Skin of body (tissue), 2 donors: Measurements from ENCODE around the gene CADPS2. TPM values are rescaled to one million over a fixed set of nuclear protein-coding genes. Genes with fewer than 3 reads are reported as not detected.

ENCODE experiments used
- DNase-seq: peaks from one replicate; lab custom pipeline; 2025; lab: John Stamatoyannopoulos, UW
- total RNA-seq: library from RNA; depleted of rRNA; stranded (reverse); fragments of >200 nt; gene quantifications from one replicate; pipeline ENCODE4 v1.2.3, GENCODE V29; 2014

CADPS2 gene
- total RNA-seq, 1 donor from 2014 or later: 8.3 TPM

DNA sequence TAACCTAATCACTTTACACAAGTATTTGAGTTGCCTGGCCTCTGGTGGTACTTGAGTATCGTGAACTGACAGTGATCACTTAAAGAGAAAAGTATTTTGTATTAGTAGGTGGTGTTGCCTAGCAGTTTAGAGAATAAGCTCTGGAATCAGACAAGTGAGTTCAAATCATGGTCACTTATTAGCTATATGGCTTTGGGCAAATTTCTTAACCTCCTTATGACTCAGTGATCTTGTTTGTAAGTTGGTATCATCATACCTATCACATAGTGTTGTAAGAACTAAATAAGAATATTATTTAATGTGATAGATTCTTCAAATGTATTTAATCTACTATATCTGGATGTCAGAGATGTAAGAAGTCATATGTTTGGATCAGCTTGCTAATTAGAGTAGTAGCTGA is 351.2 kb downstream of the CADPS2 start:
- no peak for DNase-seq

DNA sequence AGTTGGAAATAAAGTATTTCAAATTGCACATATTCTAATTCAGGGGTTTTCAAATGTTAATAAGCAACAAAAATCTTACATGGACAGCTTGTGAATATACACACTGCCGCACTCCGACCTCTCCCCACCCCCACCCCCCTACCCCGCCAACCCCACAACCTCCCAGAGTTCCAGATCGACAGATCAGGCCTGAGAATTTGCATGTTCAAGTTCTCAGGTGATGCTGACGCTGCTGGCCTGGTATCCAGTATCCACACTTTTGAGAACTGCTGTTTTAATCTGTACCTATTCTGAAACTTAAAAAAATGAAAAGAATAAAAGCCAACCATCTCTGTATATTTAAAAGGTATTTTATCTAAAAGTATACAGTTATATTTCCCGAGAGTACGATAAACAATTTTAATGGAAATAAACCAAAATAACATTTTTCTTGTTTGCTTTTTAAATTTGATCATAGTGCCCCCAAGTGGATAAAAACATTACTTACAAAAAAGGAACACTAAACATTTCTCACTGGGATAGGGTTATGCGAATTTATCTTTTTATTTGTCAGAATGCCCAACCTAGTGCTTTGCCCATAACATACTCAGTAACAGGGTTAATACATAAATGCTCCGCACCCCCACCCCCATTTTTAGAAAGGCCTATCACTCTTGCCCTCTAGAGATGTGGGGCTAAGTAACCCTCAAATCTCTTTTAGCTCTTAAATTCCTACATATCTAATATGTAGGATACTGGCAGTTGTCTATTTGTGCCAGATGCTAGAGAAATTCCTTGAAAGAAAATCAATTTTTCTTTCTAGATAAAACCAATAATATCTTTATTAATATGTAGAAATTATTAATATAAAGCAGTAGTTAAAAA is 353.6 kb downstream of the CADPS2 start:
- DNase-seq: no peak

- DNase-seq: peak; percentile 18
Observed at GRCh38 chr7:122528879-122529481, 357.3 kb downstream of the CADPS2 start.

- DNase-seq: no peak
Observed at GRCh38 chr7:122525355-122525754, 360.9 kb downstream of the CADPS2 start.

- no peak for DNase-seq
Observed at GRCh38 chr7:122521767-122522166, 364.5 kb downstream of the CADPS2 start.

DNA sequence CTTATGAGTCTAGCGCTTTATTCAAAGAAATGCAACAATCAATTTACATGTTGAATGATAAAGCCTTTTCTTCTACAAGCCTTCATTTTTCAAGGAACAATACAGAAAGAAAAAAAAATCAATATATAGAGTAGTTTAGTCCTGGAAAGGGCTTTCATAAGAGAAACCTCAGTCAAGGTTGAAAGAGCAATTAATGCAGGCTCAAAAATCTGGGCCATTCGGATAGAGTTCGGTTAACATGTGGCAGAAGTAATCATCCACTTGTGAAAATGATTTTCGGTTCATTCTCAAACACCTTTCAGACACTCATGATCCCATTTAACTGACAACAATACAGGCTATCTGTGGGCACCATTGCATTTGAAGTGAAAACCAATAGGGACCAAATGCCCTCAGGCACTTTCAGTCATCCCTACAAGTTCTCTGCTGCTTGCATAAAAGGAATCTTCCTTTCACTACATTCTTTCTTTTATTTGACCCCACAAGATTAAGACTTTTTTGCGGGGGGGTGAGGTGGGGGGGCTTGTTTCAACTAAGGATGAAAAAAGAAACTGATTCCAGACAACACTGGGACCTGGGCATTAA is 365.2 kb downstream of the CADPS2 start:
- DNase-seq: no peak

- DNase-seq: no peak
Observed at GRCh38 chr7:122518488-122518887, 367.8 kb downstream of the CADPS2 start.

DNA sequence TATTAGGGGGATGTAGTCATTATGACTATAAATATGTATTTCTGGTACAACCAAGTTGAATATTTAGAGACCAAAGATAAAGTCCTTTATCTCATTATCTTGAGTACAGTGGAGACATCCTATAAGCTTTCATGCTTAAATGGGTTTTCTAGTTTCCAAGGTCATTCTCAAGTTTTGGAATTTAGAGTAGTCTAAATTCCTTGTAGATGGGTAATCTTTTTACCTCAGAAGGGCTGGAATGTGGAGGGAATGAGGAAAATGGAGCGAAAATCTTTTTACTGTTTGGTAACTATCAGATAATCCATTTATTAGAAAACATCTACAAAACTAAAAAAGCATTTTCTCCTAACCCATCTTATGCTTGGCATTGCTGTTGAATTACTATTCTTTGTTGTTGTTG is 368.7 kb downstream of the CADPS2 start:
- DNase-seq: no peak

DNA sequence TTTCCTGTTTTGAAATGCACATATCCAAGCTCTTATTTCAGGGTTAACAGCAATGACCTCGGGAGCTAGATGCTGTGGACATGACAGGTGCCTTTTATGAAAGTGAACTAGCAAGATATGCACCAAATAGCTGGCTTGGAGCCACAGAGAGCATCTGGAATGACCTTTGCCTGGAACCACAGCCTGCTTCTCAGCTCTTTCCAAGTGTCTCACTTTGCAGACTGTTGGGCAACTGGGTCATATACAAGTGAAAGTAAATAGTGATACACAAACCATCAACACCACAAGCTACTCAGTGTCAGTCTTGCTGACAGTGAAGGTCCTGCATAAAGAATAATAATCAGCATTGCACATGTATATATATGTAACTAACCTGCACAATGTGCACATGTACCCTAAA is 370.9 kb downstream of the CADPS2 start:
- DNase-seq: no peak

- no peak for DNase-seq
Observed at GRCh38 chr7:122511268-122511667, 375.0 kb downstream of the CADPS2 start.

DNA sequence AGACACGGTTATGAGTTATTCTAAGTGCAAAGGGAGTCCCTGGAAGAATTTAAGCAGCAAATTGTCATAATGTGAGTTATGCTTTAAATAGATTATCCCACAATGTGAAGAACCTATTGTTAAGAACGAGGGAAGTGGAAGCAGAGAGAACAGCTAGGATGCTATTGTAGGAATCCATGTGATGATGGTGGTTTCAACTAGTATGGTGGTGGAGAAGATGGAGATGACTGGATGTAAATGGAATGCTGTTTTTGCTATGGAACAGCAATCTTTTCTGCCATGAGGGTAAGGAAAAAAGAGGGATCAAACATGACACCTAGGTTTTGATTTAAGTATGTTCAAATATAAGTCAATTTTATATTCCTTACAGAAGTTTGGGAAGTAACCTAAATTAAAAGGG is 378.7 kb downstream of the CADPS2 start:
- DNase-seq: no peak

- DNase-seq: no peak
Observed at GRCh38 chr7:122492007-122492406, 394.3 kb downstream of the CADPS2 start.

- no peak for DNase-seq
Observed at GRCh38 chr7:122488241-122488640, 398.0 kb downstream of the CADPS2 start.

GRCh38 chr7:122487131-122487530 is 399.1 kb downstream of the CADPS2 start:
- DNase-seq: no peak

DNA sequence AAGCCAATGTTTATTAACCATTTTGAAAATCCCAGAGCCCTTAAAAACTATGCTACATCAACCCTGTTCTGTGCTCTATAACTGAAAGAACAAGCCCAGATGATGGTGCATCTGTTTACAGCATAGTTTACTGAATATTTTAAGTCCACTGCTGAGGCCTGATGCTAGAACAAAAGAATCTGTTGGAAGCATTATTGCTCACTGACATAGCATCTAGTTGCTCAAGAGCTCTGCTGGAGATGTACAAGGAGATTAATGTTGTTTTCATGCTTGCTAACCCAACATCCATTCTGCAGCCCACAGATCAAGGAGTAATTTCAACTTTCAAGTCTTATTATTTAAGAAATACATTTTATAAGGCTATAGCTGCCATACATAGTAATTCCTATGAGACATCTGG is 400.4 kb downstream of the CADPS2 start:
- DNase-seq: no peak

DNA sequence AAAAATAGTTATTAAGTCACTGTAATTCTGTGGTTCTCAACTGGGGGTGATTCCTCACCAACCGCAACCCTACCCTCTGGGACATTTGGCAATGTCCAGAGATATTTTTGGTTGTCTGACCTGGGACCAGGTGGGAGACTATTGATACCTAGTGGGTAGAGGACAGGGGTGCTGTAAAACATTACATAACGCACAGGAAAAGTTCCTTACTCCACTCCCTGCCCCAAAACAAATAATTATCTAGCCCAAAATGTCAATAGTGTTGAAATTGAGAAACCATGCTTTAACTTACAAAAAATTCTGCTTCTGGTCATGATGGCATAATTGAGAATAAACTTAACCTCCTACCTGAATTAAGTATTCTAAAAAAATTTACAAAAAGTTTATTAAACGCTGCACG is 404.0 kb downstream of the CADPS2 start:
- no peak for DNase-seq

DNA sequence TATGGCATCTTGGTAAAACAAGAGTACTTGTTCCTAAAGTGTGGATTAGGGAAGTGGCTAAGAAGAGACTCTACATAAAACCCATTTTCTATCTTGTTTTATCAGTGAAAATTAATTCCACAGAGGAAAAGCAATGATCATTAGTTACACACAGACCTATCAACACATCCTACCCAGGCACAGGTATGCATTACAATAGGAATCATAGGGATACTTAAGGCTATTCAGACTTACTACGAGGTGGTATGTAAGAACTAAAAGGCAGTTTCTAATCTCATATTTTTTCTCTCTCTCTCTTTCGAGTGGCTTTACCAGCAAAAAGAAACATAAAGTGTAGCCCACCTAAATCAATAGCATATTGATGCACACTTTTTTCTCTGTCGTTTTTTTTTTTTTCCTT is 415.4 kb downstream of the CADPS2 start:
- no peak for DNase-seq

DNA sequence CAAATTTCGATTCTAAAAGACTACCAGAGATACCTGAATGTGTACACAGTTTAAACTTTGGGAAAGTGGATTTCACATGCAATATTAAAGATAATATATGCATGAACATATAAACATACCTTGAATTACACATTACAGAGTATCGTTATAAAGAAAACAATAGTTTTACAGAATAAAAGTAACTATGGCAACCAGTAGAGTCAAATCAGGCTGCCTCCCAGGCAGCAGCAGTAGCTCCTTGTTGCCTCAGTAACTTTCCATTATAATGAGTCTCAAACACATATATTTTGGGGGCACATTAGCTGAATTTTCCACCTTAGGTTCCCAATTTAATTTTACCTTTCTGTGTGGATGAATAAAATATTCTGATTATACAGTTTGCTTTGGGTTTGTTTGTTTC is 417.3 kb downstream of the CADPS2 start:
- no peak for DNase-seq

DNA sequence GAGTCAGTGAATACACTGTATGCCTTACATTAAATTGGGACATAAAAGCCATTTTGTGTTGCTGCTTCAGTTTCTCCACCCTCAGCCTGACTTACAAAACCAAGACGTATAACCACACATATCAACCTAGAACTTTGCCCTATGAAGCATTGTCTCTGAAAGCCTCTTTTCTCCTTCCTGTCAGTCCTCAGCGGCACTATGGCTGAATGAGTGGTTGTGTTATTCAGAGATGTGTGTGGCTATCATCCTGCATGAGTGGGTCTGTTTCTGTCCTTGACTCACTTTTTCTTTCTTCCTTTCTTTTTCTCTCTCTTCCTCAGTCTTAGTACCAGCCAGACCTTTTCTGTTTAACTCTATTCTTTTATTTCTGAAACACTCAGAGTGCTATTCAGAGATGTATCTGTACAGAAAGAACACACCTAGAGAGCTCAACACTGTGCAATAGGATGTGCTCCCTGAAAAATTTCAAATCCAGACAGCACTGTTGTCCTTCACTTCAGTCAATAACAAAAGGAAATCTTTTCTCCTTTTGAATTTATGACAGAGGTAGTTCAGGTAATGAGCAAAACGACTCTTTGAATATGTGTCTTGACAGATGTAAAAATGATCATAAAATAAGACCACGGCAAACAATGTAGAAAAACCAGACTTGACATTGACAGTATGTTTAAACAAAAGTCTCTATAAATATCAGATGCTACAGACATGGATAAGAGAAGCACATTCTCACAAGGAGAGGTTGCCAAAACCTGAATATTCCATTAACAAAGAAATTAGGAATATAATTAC is 418.4 kb downstream of the CADPS2 start:
- DNase-seq: no peak

- no peak for DNase-seq
Observed at GRCh38 chr7:122465296-122465695, 421.0 kb downstream of the CADPS2 start.

- no peak for DNase-seq
Observed at GRCh38 chr7:122463631-122464030, 422.6 kb downstream of the CADPS2 start.

DNA sequence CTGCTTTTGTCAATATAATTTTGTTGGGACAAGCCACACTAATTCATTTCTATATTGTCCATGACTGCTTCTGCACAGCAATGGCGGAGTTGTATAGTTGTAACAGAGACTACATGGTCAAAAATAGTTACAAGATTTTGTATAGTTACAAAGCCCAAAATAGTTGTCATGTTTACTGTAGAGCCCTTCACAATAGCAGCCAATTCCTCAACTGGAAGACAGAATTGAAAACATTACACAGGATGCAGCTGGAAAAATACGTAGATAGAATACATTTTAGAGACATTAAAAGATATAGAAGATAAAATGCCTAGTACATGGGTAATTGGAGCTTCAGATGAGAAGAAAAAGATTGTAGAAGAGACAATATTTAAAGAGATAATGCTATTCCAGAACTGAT is 425.3 kb downstream of the CADPS2 start:
- DNase-seq: no peak
